SK-N-SH (cell line): Measurements from ENCODE around the gene BNC2.

ENCODE experiments used
- CHD2 ChIP-seq: fragments of 150-350 bp; IDR thresholded peaks from 2 replicates; pipeline ENCODE4 v1.6.1; 2018; ENCODE audit warnings: low read length; ENCODE audit not compliant: partially characterized antibody
- EP300 ChIP-seq, 2 experiments: IDR thresholded peaks; 2 replicates each; pipeline versions ENCODE4 v1.4.0 to v1.6.1; 2012; ENCODE audit warnings: borderline replicate concordance in 1 of 2, low read depth in 1 of 2, low read length in 1 of 2
- EZH2phosphoT487 ChIP-seq: fragments of 200-600 bp; sonication (generic); IDR thresholded peaks from 2 replicates; pipeline ENCODE4 v1.6.1; 2017; ENCODE audit warnings: low read depth, mixed run types, mild to moderate bottlenecking, antibody characterized with exemption, moderate library complexity, borderline replicate concordance
- FOXM1 ChIP-seq: IDR thresholded peaks from 2 replicates; pipeline ENCODE4 v1.4.0; 2012; ENCODE audit warnings: low read depth, mild to moderate bottlenecking
- GABPA ChIP-seq: IDR thresholded peaks from 2 replicates; pipeline ENCODE4 v1.4.0; 2012; ENCODE audit warnings: low read depth, mild to moderate bottlenecking
- RAD21 ChIP-seq: IDR thresholded peaks from 2 replicates; pipeline ENCODE4 v1.6.1; 2012; ENCODE audit warnings: mild to moderate bottlenecking, low read length
- SIN3A ChIP-seq: IDR thresholded peaks from 2 replicates; pipeline ENCODE4 v1.6.1; 2012; ENCODE audit warnings: low read depth, mild to moderate bottlenecking, low read length, moderate library complexity, borderline replicate concordance
- TF ChIP-seq, protein P1 (sequence below): fragments of 200-600 bp; sonication (generic); IDR thresholded peaks from 2 replicates; pipeline ENCODE4 v1.6.1; 2017; ENCODE audit warnings: antibody characterized with exemption, mild to moderate bottlenecking, moderate library complexity
- TF ChIP-seq, protein P2 (sequence below): IDR thresholded peaks from 2 replicates; pipeline ENCODE4 v1.4.0; 2012; ENCODE audit warnings: low read depth, borderline replicate concordance
- TF ChIP-seq, protein P3 (sequence below): IDR thresholded peaks from 2 replicates; pipeline ENCODE4 v1.4.0; 2012; ENCODE audit warnings: low read depth
- TF ChIP-seq, protein P4 (sequence below): IDR thresholded peaks from 2 replicates; pipeline ENCODE4 v1.6.1; 2012; ENCODE audit warnings: mild to moderate bottlenecking, low read depth, low read length, moderate library complexity
- TF ChIP-seq, protein P5 (sequence below): fragments of 150-350 bp; IDR thresholded peaks from 2 replicates; pipeline ENCODE4 v1.6.1; 2017; ENCODE audit warnings: antibody characterized with exemption, low read length, low read depth, borderline replicate concordance

DNA sequence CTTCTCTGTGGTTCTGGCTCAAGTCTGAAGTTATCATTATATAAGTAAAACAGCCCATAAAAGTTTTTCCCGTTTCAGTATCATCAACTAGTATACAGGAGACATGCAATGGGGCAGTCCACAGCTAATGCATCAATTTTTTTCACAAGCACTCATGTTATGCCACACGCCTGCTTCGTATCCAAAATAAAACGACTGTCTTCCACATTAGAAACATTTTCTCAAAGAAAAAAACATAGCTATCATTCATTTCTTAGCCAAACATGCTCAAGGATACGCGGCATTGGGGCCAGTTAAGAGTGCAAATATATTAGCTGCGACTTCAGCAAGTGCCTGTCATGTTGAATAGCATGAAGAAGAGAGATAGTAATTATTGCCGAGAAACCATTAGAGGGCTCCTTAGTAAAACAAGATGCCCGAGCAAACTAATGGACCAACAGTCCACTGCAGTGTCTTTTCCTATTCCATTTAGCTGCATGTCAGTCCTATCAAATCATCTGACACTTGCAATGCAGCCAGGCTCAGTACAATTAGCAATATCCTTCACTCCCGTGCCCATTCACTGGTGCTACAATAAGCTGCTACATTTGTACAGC is 68.5 kb downstream of the BNC2 start:
- TF ChIP-seq, protein P1, sequence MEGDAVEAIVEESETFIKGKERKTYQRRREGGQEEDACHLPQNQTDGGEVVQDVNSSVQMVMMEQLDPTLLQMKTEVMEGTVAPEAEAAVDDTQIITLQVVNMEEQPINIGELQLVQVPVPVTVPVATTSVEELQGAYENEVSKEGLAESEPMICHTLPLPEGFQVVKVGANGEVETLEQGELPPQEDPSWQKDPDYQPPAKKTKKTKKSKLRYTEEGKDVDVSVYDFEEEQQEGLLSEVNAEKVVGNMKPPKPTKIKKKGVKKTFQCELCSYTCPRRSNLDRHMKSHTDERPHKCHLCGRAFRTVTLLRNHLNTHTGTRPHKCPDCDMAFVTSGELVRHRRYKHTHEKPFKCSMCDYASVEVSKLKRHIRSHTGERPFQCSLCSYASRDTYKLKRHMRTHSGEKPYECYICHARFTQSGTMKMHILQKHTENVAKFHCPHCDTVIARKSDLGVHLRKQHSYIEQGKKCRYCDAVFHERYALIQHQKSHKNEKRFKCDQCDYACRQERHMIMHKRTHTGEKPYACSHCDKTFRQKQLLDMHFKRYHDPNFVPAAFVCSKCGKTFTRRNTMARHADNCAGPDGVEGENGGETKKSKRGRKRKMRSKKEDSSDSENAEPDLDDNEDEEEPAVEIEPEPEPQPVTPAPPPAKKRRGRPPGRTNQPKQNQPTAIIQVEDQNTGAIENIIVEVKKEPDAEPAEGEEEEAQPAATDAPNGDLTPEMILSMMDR, result no peak
- TF ChIP-seq, protein P2, sequence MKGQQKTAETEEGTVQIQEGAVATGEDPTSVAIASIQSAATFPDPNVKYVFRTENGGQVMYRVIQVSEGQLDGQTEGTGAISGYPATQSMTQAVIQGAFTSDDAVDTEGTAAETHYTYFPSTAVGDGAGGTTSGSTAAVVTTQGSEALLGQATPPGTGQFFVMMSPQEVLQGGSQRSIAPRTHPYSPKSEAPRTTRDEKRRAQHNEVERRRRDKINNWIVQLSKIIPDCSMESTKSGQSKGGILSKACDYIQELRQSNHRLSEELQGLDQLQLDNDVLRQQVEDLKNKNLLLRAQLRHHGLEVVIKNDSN, result no peak
- TF ChIP-seq EZH2phosphoT487 (no peak), FOXM1 (no peak), SIN3A (no peak), RAD21 (no peak), GABPA (no peak), CHD2 (no peak), EP300 (IDR thresholded peaks at IDR 0.05; ENCODE audit: borderline replicate concordance in 1 of 2, low read depth in 1 of 2, low read length in 1 of 2) (no peak)
- TF ChIP-seq, protein P3, sequence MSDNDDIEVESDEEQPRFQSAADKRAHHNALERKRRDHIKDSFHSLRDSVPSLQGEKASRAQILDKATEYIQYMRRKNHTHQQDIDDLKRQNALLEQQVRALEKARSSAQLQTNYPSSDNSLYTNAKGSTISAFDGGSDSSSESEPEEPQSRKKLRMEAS, result no peak
- TF ChIP-seq, protein P4, sequence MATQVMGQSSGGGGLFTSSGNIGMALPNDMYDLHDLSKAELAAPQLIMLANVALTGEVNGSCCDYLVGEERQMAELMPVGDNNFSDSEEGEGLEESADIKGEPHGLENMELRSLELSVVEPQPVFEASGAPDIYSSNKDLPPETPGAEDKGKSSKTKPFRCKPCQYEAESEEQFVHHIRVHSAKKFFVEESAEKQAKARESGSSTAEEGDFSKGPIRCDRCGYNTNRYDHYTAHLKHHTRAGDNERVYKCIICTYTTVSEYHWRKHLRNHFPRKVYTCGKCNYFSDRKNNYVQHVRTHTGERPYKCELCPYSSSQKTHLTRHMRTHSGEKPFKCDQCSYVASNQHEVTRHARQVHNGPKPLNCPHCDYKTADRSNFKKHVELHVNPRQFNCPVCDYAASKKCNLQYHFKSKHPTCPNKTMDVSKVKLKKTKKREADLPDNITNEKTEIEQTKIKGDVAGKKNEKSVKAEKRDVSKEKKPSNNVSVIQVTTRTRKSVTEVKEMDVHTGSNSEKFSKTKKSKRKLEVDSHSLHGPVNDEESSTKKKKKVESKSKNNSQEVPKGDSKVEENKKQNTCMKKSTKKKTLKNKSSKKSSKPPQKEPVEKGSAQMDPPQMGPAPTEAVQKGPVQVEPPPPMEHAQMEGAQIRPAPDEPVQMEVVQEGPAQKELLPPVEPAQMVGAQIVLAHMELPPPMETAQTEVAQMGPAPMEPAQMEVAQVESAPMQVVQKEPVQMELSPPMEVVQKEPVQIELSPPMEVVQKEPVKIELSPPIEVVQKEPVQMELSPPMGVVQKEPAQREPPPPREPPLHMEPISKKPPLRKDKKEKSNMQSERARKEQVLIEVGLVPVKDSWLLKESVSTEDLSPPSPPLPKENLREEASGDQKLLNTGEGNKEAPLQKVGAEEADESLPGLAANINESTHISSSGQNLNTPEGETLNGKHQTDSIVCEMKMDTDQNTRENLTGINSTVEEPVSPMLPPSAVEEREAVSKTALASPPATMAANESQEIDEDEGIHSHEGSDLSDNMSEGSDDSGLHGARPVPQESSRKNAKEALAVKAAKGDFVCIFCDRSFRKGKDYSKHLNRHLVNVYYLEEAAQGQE, result no peak
- TF ChIP-seq, protein P5, sequence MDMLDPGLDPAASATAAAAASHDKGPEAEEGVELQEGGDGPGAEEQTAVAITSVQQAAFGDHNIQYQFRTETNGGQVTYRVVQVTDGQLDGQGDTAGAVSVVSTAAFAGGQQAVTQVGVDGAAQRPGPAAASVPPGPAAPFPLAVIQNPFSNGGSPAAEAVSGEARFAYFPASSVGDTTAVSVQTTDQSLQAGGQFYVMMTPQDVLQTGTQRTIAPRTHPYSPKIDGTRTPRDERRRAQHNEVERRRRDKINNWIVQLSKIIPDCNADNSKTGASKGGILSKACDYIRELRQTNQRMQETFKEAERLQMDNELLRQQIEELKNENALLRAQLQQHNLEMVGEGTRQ, result no peak
